Uterine smooth muscle cell (primary cell): ENCODE data around the gene ALX1. TPM values are rescaled to one million over a fixed set of nuclear protein-coding genes. Genes with fewer than 3 reads are reported as not detected.

Experiments used
- total RNA-seq: library from RNA; depleted of rRNA; stranded (reverse); fragments of >200 nt; gene quantifications from 2 replicates; pipeline ENCODE4 v1.2.3, GENCODE V29; 2014

The ALX1 gene
- 1.4 and 3.8 TPM in 2 replicates for total RNA-seq

GRCh38 chr12:85280165-85280983, at the start of gene ALX1:
TSS of gene ALX1 (plus strand) at chr12:85280220. CDS start at chr12:85280262, 42 bp downstream.

Other genes starting within 250 kb of the ALX1 start
- 0.11 and 0.25 TPM in 2 replicates for gene TSPAN19, start 243.9 kb upstream of the ALX1 start, total RNA-seq
- 0.55 and 0.62 TPM in 2 replicates for gene LRRIQ1, start 243.9 kb upstream of the ALX1 start, total RNA-seq